ENCODE measurements around the gene DUSP9. TPM values are rescaled to one million over a fixed set of nuclear protein-coding genes. Genes with fewer than 3 reads are reported as not detected.

DUSP9 gene
- total RNA-seq, 1 donor: not detected

GRCh38 chrX:153668423-153669173, 21.6 kb downstream of the DUSP9 start:
- DNase-seq (ENCODE audit: low read depth): no peak
- TF ChIP-seq CTCF (IDR thresholded peaks at IDR 0.05; ENCODE audit: insufficient read depth, low read depth, low read length): no peak
- H3K4me3 ChIP-seq (ENCODE audit: low read depth, low read length): no peak overlapping the region

- peak; percentile 61 for TF ChIP-seq CTCF (IDR thresholded peaks at IDR 0.05; ENCODE audit: insufficient read depth, low read depth, low read length)
- no peak for DNase-seq (ENCODE audit: low read depth)
- no peak overlapping the region for H3K4me3 ChIP-seq (ENCODE audit: low read depth, low read length)
Observed at GRCh38 chrX:153669174-153669890, 22.3 kb downstream of the DUSP9 start.

- no peak for TF ChIP-seq CTCF (IDR thresholded peaks at IDR 0.05; ENCODE audit: insufficient read depth, low read depth, low read length)
- no peak overlapping the region for H3K4me3 ChIP-seq (ENCODE audit: low read depth, low read length)
- no peak for DNase-seq (ENCODE audit: low read depth)
Observed at GRCh38 chrX:153669901-153670731, 23.1 kb downstream of the DUSP9 start.

- H3K4me3 ChIP-seq (ENCODE audit: low read depth, low read length): no peak overlapping the region
- no peak for TF ChIP-seq CTCF (IDR thresholded peaks at IDR 0.05; ENCODE audit: insufficient read depth, low read depth, low read length)
- DNase-seq (ENCODE audit: low read depth): no peak
Observed at GRCh38 chrX:153670748-153671588, 24.0 kb downstream of the DUSP9 start.

- DNase-seq (ENCODE audit: low read depth): no peak
- no peak overlapping the region for H3K4me3 ChIP-seq (ENCODE audit: low read depth, low read length)
- TF ChIP-seq CTCF (IDR thresholded peaks at IDR 0.05; ENCODE audit: insufficient read depth, low read depth, low read length): no peak
Observed at GRCh38 chrX:153671589-153672530, 24.9 kb downstream of the DUSP9 start.
